Fibroblast of skin of right biceps (primary cell): Measurements from ENCODE around the gene GATB.
A peak's percentile ranks its signal among the peaks of the same experiment; 100 is the strongest.

Experiments used
- DNase-seq: peaks from one replicate; pipeline ENCODE4 v3.0.0-alpha.2; 2013

The GATB gene

DNA sequence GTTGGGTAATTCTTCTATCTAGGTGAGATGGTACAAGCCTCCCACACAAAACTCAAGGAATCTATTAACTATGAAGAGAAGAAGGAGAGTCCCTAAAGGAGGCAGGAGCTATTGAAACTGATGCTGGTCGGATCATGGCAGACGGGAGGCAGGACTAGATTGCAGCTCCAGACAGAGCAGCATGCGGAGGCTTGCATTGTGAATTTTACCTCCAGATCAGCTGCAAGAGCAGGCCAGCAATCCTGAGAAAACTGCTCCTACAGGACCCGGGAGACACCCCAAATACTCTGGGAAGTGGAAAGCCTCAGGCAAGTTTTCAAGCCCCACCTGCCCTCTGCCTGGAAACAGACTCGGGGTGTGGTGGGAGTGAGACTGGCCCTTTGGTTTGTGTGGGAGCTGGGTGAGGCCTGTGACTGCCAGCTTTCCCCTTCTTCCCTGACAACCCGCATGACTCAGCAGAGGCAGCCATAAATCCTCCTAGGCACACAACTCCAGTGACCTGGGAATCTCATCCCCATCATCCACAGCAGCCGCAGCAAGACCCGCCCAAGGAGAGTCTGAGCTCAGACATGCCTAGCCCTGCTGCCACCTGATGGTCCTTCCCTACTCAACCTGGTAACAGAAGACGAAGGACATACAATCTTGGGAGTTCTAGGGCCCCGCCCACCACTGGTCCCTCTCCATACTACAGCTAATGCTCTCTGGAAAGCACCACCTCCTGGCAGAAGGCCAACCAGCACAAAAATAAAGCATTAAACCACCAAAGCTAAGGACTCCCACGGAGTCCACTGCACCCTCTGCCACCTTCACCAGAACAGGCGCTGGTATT lies 30.9 kb downstream of the GATB start:
- DNase-seq, result peak; percentile 11

DNA sequence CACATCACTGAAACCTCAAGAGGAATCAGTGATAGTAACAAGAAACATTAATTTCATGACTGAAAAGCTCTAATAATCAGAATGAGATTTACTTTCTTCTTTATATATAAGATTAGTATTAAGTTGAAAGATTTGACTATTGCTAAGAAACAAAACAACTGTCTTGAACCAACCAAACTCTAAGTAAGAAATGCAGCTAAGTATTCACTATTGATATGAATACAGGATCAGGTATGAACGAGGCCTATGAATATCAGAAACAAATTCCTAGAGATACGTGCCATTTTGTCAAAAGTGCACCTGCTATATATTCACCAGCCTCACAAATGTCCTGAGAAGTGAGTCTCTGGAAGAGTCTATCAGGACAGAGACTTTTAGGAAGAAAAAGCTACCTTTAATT lies 32.1 kb downstream of the GATB start:
- no peak for DNase-seq

DNA sequence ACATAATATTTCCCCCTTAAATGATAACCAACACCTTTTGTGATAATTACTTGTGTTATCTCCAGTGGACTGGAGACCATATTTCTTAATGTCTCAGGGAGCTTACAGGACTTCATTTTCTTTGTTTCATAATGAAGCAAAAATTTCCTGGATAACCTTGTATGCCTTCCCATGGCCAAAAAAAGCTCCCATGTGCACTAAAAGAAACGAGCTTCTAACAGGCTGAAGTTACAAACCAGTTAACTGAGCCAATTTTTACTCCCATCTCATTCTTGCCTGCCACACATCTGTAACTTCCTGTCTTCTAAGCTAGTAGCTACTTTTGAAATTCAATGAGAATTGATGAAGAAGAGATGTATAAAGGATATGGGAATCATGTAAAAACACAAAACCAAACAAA lies 32.8 kb downstream of the GATB start:
- DNase-seq, result no peak

DNA sequence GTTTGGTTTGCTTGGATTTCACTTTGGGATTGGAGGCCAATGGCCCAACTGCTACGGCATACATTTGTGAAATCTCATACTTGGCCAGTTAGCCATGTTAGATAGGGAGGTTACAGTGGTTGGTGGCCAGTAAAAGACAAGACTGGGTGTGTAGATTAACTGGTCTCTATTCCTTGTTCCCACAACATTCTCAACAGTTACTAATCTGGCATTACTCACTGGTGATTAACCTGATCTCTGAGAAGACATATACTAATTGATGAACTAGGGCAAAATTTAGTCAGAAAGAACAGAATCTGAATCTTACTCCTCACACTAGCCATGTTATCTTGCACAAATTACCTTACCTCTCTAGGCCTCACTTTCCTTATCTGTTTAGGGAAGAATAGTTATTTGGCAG lies 33.4 kb downstream of the GATB start:
- peak; percentile 16 for DNase-seq

DNA sequence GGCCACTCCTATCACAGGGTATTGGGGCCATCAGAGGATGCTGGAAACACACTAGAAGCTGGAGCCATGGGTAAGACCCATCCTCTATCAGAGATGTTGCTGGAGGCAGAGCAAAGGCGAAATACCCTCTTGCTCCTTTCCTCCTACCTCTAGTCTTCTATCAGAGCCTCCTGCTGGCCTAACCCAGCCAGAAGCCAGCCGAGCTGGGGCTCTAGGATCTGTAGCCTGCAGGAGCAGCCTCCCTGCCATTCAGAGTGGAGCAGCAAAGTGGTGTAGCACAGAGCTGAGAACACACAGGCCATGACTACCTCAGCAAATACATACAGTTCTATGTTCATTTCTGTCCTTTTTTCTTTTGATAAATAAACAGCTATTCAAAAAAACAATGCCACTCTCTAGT lies 35.7 kb downstream of the GATB start:
- DNase-seq, result no peak

DNA sequence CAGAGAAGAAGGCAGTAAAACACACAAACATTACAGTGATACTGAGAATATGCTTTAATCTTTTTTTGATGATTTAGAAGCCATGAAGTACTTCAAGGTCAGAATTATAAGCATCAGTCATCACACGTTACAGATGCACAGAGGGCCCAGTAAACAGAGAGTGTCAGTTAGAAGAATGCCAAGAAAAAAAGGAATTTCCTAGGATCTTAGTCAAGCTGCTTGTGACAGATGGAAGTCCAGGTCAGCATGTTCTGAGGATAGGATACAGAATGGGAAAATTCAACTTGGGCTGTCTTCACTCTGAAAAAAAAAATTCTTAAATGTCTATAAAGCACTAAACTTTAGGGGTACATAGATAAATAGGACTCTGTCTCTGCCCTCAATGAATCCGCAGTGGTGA lies 38.9 kb downstream of the GATB start:
- no peak for DNase-seq

DNA sequence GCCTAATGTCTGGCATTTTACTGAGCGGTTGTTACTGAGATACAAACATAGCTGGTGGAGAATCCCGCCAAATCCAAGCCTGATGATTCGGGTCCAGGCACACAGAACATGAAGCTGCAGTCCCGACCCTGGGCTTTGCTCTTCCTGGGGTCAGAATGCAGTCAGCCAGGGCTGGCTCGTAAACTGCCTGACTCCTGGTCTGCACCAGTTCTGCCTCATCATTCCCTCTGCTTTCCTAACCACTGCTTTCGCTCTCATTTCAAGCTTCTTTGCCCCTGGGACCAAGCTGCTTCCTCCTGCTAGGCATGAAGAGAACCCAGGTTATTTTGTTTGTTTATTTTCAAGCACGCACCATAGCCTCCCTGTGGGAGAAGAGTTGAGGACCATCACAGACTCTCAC lies 39.3 kb downstream of the GATB start:
- no peak for DNase-seq

DNA sequence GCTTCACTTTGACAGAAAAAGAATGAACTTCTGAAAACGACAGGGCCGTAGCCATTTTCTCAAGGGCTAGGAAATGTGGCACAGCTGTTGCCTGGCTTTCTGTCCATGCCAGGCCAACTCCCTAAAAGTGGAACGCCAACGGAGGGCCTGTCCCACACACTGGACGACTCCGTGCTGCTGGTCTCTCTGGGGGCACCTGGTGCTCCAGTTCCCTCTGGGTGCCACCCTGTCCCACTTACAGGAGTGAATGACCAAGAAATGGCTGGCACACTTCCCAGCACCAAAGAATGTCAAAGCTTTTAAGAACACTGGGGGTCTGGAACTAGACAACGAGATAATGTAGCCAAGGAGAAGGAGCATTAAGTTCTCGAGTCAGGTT lies 40.9 kb downstream of the GATB start:
- DNase-seq, result no peak

DNA sequence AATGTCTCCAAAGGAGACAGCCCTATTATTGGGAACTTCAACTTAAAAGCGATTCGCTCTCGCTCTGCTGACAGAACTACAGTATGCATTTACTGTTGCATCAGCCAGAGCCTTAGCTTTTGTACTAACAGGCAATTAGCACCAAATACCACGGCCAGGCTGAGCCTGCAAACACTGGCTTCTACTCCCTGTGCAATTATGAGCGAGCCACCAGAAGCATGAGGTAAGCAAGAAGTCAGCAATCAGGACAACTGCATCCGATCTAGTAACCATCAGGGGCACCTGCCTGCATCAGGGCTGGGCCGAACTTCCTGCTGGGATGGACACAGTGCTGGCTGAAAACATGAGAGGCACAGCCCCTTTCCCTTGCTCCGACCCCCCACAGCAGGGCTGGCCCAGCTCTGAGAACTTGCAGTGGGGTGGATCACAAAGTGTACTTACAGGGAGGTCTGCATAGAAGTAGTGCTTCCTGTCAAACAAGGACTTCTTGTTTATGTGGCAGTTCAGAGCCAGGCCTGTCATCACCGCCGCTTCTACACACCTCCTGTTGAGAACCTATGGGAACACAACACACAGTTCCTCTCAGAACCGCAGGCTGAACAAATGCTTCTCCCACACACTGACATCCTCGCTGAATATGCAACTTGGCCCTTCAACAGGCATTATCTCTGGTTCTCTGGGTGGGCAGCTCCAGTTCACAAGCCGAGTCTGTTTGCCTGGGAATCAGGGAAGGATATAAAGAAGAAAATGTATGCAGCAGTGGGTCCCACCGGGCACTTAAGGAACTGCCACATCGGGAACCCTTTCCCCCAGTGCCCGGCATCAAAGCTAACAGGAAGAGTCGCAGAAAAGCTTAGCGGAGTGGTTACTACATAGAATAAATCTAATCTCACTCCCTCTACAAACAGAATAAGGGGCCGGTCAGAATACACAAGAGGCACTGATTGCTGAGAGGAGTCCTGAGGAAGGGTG lies 41.5 kb downstream of the GATB start:
- no peak for DNase-seq

DNA sequence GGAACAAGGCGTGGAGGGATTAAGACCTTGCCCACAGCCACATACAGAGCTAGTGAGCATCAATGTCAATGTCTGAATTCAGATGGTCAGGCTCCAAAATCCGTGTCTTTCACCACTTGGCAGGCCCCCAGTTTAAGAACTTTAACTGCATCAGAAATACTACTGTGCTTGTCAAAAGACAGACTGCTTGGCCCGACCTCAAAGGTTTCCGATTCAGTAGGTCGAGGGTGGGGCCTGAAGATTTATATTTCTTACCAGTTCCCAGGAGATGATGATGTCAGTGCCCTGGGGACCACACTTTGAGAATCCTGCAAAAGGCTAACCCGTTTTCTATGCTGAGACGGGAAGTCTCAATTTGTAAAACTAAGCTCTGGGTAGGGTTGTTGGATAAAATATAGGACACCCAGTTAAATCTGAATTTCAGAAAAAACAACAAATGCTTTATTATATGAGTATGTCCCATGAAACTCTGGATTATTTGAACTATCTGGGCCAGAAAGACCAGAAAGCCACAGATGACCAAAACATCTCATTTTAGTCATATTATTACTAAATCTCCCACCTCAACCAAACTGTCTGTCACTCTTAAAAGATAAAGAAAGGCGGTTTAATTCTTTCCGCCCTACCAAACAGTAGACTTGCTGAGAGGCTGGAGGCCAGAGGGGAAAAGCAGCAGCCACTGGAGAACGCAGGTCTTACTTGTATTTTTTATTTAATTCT lies 42.7 kb downstream of the GATB start:
- no peak for DNase-seq

DNA sequence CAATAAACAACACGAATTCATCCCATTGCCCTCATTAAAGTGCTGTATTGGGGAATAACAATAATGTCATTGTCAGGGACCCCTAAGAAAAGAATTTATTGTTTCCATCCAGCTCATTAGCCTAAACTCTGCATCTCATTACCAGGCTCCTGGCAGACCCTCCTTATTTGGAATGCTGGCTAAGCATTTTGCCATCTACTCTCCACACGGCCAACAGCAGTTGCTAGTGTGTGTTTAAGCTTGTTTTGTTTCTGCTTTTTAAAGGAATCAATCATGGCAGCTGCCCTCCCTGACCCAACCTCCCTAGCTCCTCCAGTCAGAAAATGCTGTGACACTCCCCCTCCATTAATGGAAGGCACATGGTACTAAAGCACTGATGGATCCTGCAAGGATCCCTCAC lies 43.5 kb downstream of the GATB start:
- DNase-seq, result no peak

DNA sequence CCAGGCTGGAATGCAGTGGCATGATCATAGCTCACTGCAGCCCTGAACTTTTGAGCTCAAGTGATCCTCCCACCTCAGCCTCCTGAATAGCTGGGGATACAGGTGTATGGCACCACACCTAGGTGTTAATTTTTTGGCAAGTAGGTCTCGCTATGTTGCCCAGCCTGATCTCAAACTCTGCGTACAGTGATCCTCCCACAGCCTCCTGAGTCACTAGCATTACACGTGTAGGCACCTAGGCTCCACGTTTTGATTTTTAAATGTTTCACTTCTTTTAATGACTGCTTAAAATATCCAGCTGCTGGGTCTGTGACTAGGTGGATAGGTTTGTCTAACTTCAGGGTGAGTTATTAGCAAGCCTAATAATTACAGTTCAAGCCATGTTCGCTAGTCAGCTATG lies 44.5 kb downstream of the GATB start:
- DNase-seq, result no peak

DNA sequence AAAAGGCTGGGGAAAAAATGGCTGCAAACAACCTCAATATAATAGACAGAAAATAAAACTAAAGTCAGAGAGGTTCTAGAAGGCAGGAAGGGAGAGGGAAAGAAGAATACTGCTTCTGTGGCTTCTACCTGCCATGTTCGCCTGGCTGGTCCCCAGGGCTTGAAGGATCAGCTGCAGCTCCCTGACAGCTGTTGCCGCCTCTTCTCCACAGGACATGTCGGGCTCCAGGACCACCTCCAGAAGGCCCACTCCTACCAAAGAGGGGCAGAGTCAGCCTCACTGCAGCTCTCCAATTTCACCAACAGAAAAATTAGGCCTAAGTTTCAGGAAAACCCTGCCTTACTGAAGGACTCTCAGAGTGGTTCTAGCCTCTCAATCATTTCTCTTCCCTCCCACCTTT lies 44.9 kb downstream of the GATB start:
- DNase-seq, result no peak

DNA sequence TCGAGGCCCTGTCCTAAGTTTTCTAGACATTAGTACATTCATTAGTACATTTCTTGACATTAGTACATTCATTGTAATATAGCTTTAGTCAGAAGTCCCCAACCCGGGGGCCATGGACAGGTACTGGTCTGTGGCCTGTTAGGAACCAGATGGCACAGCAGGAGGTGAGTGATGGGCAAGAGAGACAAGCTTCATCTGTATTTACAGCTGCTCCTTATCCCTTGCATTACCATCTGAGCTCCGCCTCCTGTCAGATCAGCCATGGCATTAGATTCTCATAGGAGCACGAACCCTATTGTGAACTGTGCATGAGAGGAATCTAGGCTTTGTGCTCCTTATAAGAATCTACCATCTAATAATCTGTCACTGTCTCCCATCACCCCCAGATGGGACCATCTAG lies 48.0 kb downstream of the GATB start:
- DNase-seq, result no peak

DNA sequence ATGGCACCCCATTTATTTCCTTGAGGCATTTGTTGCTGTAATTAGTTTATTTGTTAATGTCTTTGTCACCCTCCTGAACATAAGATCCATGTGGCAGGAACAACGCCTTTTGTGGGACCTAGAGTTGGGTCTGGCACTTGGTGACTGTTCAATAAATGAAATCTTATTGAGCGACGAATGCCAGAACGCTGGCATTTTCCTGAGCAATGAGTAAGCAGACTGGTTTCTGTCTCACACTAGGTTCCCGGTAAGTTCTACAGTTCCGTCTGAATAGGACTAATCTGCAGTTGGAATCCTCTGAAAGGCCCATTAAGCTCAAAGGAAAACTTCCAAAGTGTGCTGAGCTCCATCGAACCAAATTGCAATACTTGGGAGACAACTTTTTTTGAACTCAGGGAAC lies 49.2 kb downstream of the GATB start:
- DNase-seq, result no peak

DNA sequence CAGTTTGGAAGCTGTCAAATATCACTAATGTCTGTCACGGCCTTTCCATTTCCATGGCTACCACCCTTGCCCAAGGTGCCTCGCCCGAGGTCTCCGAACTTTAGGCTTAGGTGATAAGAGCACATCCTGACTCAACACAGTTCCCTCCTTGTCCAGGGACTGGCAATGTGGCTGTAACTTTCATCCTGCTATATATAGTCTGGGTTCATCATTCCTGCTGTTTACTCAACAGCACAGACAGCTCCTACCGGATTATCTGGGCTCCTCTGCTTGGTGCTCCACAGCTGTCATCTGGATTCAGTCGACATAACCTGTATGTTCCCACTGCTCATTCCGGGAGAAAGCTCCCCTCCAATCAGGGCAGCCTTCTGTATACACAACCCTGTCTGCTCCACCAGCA lies 51.2 kb downstream of the GATB start:
- no peak for DNase-seq

DNA sequence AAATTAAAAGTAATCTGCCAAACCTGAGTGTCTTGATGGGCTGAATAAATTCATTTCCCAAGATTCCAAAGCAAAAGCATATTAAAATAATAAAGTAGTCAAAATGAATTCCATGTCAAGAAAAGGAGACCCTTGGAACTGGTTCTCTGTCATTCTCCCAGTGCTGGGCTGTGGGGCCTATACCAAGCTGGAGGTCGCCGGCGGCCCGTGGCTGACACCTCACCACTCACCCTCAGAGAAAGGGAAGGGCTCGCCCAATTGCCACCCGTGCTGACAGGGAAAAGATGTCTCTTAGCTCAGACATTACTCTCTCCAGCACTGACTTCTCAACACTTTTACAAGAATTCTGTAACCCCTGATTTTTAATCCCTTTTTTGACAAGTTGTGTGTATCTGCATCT lies 51.7 kb downstream of the GATB start:
- DNase-seq, result no peak

DNA sequence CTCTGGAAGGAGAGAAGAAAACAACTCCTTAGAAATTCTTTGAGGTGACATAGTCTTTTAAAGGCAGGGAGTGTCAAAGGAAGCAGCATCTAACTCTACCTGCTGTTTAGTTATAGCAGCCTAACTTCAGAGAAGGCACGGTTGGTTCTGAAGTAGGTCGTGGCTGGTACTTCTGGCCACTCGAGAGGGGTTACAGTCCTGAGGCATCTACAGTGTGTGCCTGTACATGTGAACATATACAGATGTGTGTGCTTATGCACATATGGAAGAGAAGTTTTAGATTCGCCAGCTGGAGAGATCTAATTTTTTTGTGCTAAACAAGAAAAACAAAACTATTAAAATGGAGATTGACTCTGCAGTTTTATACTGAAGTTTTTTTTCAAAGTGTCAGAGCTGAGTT lies 52.7 kb downstream of the GATB start:
- no peak for DNase-seq

DNA sequence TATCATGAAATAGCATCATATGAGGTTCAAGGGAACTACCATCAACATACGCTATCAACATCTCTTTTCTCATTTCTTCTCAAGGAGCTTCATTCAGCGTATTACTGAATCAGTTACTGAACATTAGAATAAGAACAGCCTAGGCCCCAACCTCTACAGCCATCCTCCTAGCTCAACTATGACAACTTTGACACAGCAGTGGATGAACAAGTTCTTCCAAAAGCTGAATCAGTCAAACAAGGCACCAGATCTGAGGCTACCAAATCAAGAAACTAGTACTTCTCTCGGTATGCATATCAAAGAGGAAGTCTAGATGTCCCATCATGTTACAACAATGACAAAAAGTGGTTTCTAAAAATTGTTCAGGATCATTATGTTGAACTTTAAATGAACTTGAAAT lies 57.4 kb downstream of the GATB start:
- no peak for DNase-seq

DNA sequence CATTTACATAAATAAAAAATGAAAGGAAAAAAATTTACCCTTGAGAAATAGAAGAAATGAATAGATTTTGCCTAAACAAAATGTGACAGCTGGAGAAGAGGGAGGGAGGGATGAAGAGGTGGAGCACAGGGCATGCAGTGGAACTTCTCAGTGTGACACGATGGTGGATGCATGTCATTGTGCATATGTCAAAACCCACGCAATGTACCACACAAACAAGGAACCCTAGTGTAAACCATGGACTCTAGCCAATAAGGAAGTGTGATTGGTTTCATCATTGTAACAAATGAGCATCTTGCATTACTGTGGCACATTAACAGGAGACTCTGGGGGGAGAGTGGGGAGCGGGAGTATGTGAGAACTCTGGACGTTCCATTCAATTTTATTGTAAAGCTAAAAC lies 58.6 kb downstream of the GATB start:
- no peak for DNase-seq

DNA sequence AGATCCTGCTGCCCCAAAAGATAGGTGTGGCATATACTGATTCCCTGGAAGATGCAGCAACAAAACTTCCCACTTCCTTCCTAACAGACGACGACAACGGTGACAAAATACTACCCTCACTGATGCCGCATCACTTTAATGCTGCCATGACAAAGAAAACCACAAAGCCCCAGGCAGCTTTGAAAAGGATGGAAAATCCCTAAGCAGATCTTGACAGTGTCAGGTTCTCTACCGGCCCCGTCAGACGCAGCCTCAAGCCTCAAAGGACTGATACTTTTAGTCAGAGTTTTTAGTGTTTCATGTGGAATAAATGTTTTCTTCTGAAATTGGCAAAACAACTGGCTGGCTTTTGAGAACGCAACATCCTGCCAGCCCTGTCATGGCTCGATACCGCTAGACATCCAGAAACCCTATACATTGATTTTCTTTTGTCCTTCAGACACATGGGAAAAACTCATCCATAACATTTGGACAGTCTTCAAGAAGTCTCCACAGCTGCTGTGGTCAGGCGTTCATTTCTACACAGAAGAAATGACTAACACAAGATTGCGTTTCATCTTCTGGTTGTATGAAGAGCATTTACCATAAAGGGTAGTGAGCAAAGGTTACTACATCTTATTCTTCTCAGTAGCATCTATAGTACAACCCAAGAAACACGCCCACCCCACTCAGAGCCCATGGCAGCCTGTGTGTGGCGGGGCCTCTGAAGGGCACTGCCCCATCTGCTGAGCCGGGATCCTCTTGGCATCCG lies 60.1 kb downstream of the GATB start:
- DNase-seq, result no peak

DNA sequence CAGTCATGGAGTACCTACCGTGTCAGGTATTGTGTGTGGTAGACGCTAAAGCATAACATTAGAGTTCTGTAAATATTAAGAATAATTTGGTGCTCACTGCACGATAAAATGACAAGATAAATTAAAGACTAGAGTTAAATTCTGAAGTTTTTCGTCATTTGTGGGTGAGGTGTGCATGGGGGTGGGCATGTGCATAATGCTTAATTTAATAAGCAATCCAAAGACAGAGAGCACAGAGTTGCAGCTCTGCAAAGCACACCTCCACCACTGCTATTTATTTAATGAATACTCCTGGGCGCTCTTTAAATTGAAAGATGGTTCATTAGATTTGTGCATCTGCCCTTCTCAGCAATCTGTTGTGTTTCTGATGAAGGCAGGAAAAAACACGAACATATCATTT lies 62.6 kb downstream of the GATB start:
- DNase-seq, result no peak
